Vagina (tissue), 2 donors: ENCODE results near the gene MMP19. TPM values are rescaled to one million over a fixed set of nuclear protein-coding genes. Genes with fewer than 3 reads are reported as not detected.

ENCODE experiments used
- DNase-seq, 2 donors: peaks; one replicate each; pipeline ENCODE4 v3.0.0-alpha.2; 2017; ENCODE audit errors: extremely low spot score in 2 of 2
- H3K27ac ChIP-seq: fragments of 200-600 bp; sonication (generic); one replicate; pipeline ENCODE4 v1.5.1; 2019
- H3K27me3 ChIP-seq: fragments of 200-600 bp; sonication (generic); one replicate; pipeline ENCODE4 v1.5.1; 2019
- H3K36me3 ChIP-seq, 2 donors: fragments of 200-600 bp; sonication (generic); one replicate each; pipeline ENCODE4 v1.5.1; 2017 to 2019
- H3K4me1 ChIP-seq: fragments of 200-600 bp; sonication (generic); one replicate; pipeline ENCODE4 v1.5.1; 2019
- H3K4me3 ChIP-seq, 2 donors: fragments of 200-600 bp; sonication (generic); 1 replicate in 1 of 2; 2 replicates in 1 of 2; pipeline ENCODE4 v1.5.1; 2016 to 2019
- H3K9me3 ChIP-seq: fragments of 200-600 bp; sonication (generic); one replicate; pipeline ENCODE4 v1.5.1; 2019
- CTCF ChIP-seq, 3 experiments: fragments of 450-650 bp in 2 of 3; fragments of 200-600 bp in 1 of 3; sonication (generic) in 1 of 3; IDR thresholded peaks; one replicate each; pipeline ENCODE4 v1.5.1; 2017 to 2019; ENCODE audit warnings: antibody characterized with exemption in 3 of 3, mild to moderate bottlenecking in 2 of 3, moderate library complexity in 2 of 3
- POLR2A ChIP-seq, 2 donors: fragments of 450-650 bp; IDR thresholded peaks; one replicate each; pipeline ENCODE4 v1.6.1; 2017; ENCODE audit warnings: antibody characterized with exemption in 2 of 2, mild to moderate bottlenecking in 2 of 2, moderate library complexity in 2 of 2
- POLR2AphosphoS5 ChIP-seq, 2 donors: sonication (generic); formaldehyde crosslinking; IDR thresholded peaks; one replicate each; pipeline ENCODE4 v1.9.0; 2017; ENCODE audit warnings: antibody characterized with exemption in 2 of 2, mild to moderate bottlenecking in 2 of 2, low read depth in 1 of 2; ENCODE audit not compliant: insufficient read depth in 1 of 2
- intact Hi-C: fragments of 100-400 bp; cut with DNase I; formaldehyde crosslinking; loops from one replicate; pipeline ENCODE4 v1.15.1; 2023
- total RNA-seq: library from RNA; depleted of rRNA; stranded (reverse); fragments of >200 nt; gene quantifications from one replicate; pipeline ENCODE4 v1.2.3, GENCODE V29; 2016

MMP19 gene
- total RNA-seq, 1 donor from 2014 or later, result 21.6 TPM

- H3K4me3 ChIP-seq, result peak overlapping the region; percentile 79 to 87
- TF ChIP-seq POLR2AphosphoS5 (IDR thresholded peaks at IDR 0.05; ENCODE audit: insufficient read depth in 1 of 2, low read depth in 1 of 2), result peak in 1 of 2 donors; percentile 77
- peak in 1 of 2 donors; percentile 5 for TF ChIP-seq POLR2A (IDR thresholded peaks at IDR 0.05)
- TF ChIP-seq CTCF (IDR thresholded peaks at IDR 0.05), result no peak
- H3K9me3 ChIP-seq, result no peaks in the 10 kb centered on the region
- DNase-seq, result no peak
- H3K27ac ChIP-seq, result peak overlapping the region; percentile 91
- H3K36me3 ChIP-seq, result no peaks in the 10 kb centered on the region
- no peaks in the 10 kb centered on the region for H3K27me3 ChIP-seq
- H3K4me1 ChIP-seq, result peaks cover 73% of the 10 kb centered on the region
- intact Hi-C loops, result loop anchor here (5.0 kb wide), 1 partner anchor 102 kb away; the partner anchor contains the start of gene DGKA
These were observed 12.7 kb downstream of the MMP19 start for GRCh38 chr12:55829967-55830600.

GRCh38 chr12:55828357-55828756, 14.4 kb downstream of the MMP19 start:
- Histone ChIP-seq H3K9me3 (no peaks in the 10 kb centered on the region), H3K27ac (peak overlapping the region; percentile 91), H3K4me3 (peak overlapping the region; percentile 79 to 87), H3K27me3 (no peaks in the 10 kb centered on the region), H3K4me1 (peaks cover 73% of the 10 kb centered on the region), H3K36me3 (no peaks in the 10 kb centered on the region)
- no peak for TF ChIP-seq POLR2A (IDR thresholded peaks at IDR 0.05)
- no peak for TF ChIP-seq CTCF (IDR thresholded peaks at IDR 0.05)
- no peak for TF ChIP-seq POLR2AphosphoS5 (IDR thresholded peaks at IDR 0.05; ENCODE audit: insufficient read depth in 1 of 2, low read depth in 1 of 2)
- intact Hi-C loops, result loop anchor here (5.0 kb wide), 1 partner anchor 104 kb away; the partner anchor contains the start of gene DGKA
- DNase-seq, result no peak

GRCh38 chr12:55827806-55828205, 14.9 kb downstream of the MMP19 start:
- Histone ChIP-seq H3K4me3 (peak overlapping the region in 1 of 2 donors; percentile 2), H3K36me3 (peaks cover 0 to 1% of the 10 kb centered on the region in 2 donors), H3K27ac (no peak overlapping the region), H3K9me3 (no peaks in the 10 kb centered on the region), H3K27me3 (no peaks in the 10 kb centered on the region), H3K4me1 (peaks cover 68% of the 10 kb centered on the region)
- no peak for DNase-seq
- TF ChIP-seq CTCF (IDR thresholded peaks at IDR 0.05) (no peak), POLR2AphosphoS5 (IDR thresholded peaks at IDR 0.05; ENCODE audit: insufficient read depth in 1 of 2, low read depth in 1 of 2) (no peak), POLR2A (IDR thresholded peaks at IDR 0.05) (no peak)
- intact Hi-C loops, result loop anchor here (5.0 kb wide), 1 partner anchor 104 kb away; the partner anchor contains the start of gene DGKA

GRCh38 chr12:55824726-55825125, 18.0 kb downstream of the MMP19 start:
- peaks cover 46% of the 10 kb centered on the region for H3K4me1 ChIP-seq
- intact Hi-C loops, result loop anchor here (5.0 kb wide), 1 partner anchor 108 kb away; the partner anchor contains the start of gene DGKA
- H3K4me3 ChIP-seq, result no peak overlapping the region
- no peaks in the 10 kb centered on the region for H3K9me3 ChIP-seq
- peaks cover 0 to 31% of the 10 kb centered on the region in 2 donors for H3K36me3 ChIP-seq
- DNase-seq, result no peak
- TF ChIP-seq POLR2A (IDR thresholded peaks at IDR 0.05) (no peak), CTCF (IDR thresholded peaks at IDR 0.05) (no peak), POLR2AphosphoS5 (IDR thresholded peaks at IDR 0.05; ENCODE audit: insufficient read depth in 1 of 2, low read depth in 1 of 2) (no peak)
- no peaks in the 10 kb centered on the region for H3K27me3 ChIP-seq
- no peak overlapping the region for H3K27ac ChIP-seq

GRCh38 chr12:55823419-55823818, 19.3 kb downstream of the MMP19 start:
- intact Hi-C loops, result no loop called here
- H3K27ac ChIP-seq, result no peak overlapping the region
- H3K36me3 ChIP-seq, result peaks cover 0 to 31% of the 10 kb centered on the region in 2 donors
- no peak for DNase-seq
- no peaks in the 10 kb centered on the region for H3K27me3 ChIP-seq
- no peak overlapping the region for H3K4me3 ChIP-seq
- no peaks in the 10 kb centered on the region for H3K9me3 ChIP-seq
- TF ChIP-seq POLR2A (IDR thresholded peaks at IDR 0.05), result no peak
- TF ChIP-seq CTCF (IDR thresholded peaks at IDR 0.05), result no peak
- TF ChIP-seq POLR2AphosphoS5 (IDR thresholded peaks at IDR 0.05; ENCODE audit: insufficient read depth in 1 of 2, low read depth in 1 of 2), result no peak
- H3K4me1 ChIP-seq, result peaks cover 49% of the 10 kb centered on the region
